Mesodermal cell (in vitro differentiated cells): Measurements from ENCODE around the gene FGR.
A peak's percentile ranks its signal among the peaks of the same experiment; 100 is the strongest.

Experiments
- H3K27ac ChIP-seq: 2 replicates; pipeline ENCODE4 v1.7.0; 2013; ENCODE audit warnings: mild to moderate bottlenecking, low read depth, low read length, moderate library complexity; ENCODE audit not compliant: severe bottlenecking
- H3K36me3 ChIP-seq: 2 replicates; pipeline ENCODE4 v1.7.1; 2013; ENCODE audit warnings: mild to moderate bottlenecking, low read length, moderate library complexity; ENCODE audit not compliant: control insufficient read depth, insufficient read depth
- H3K4me1 ChIP-seq: one replicate; pipeline ENCODE4 v1.7.1; 2013; ENCODE audit warnings: mild to moderate bottlenecking, low read length; ENCODE audit not compliant: insufficient read depth, control insufficient read depth, poor library complexity, severe bottlenecking
- H3K4me3 ChIP-seq: 2 replicates; pipeline ENCODE4 v1.7.0; 2013; ENCODE audit warnings: low read length, control low read depth, mild to moderate bottlenecking; ENCODE audit not compliant: insufficient read depth, poor library complexity, severe bottlenecking; ENCODE audit errors: extremely low read depth
- H3K9me3 ChIP-seq: 2 replicates; pipeline ENCODE4 v1.7.1; 2013; ENCODE audit warnings: mild to moderate bottlenecking, low read length, moderate library complexity; ENCODE audit not compliant: control insufficient read depth
- WGBS, 2 experiments: methylation state at CpG; one replicate each; pipeline ENCODE4 v1.1.5; 2013; ENCODE audit warnings: missing lambda C conversion rate in 2 of 2; ENCODE audit not compliant: insufficient coverage in 2 of 2; 5-methylcytosine and 5-hydroxymethylcytosine counted together

Gene FGR

GRCh38 chr1:27590917-27591508 is 44.0 kb downstream of the FGR start:
- no peak overlapping the region for H3K27ac ChIP-seq
- H3K4me1 ChIP-seq, result peaks cover 59% of the 10 kb centered on the region
- no peaks in the 10 kb centered on the region for H3K9me3 ChIP-seq
- peaks cover 57% of the 10 kb centered on the region for H3K36me3 ChIP-seq
- H3K4me3 ChIP-seq, result no peak overlapping the region
- 83 to 96% methylated on average over 2 to 3 of the region's 5 CpGs for WGBS, 2 experiments

GRCh38 chr1:27589841-27590426 is 45.1 kb downstream of the FGR start:
- peak overlapping the region; percentile 23 for H3K27ac ChIP-seq
- no peaks in the 10 kb centered on the region for H3K9me3 ChIP-seq
- H3K4me1 ChIP-seq, result peaks cover 48% of the 10 kb centered on the region
- no peak overlapping the region for H3K4me3 ChIP-seq
- WGBS, 2 experiments, result 83 to 89% methylated on average over 4 to 9 of the region's 13 CpGs
- peaks cover 61% of the 10 kb centered on the region for H3K36me3 ChIP-seq

GRCh38 chr1:27589441-27589840 is 45.5 kb downstream of the FGR start:
- Histone ChIP-seq H3K36me3 (peaks cover 61% of the 10 kb centered on the region), H3K4me1 (peaks cover 43% of the 10 kb centered on the region), H3K9me3 (no peaks in the 10 kb centered on the region), H3K4me3 (no peak overlapping the region), H3K27ac (no peak overlapping the region)
- WGBS, 2 experiments, result 94 to 95% methylated on average over 6 of the region's 6 CpGs

- WGBS, 2 experiments, result 96 to 98% methylated on average over 12 of the region's 12 CpGs
- Histone ChIP-seq H3K4me1 (peaks cover 34% of the 10 kb centered on the region), H3K9me3 (no peaks in the 10 kb centered on the region), H3K27ac (no peak overlapping the region), H3K36me3 (peaks cover 65% of the 10 kb centered on the region), H3K4me3 (no peak overlapping the region)
Observed at GRCh38 chr1:27588256-27589232, 46.4 kb downstream of the FGR start.

- 60% methylated on average over 1 of the region's 3 CpGs; no CpG with 5 or more reads in 1 of the 2 experiments for WGBS, 2 experiments
- peaks cover 64% of the 10 kb centered on the region for H3K36me3 ChIP-seq
- H3K27ac ChIP-seq, result no peak overlapping the region
- no peaks in the 10 kb centered on the region for H3K9me3 ChIP-seq
- peaks cover 12% of the 10 kb centered on the region for H3K4me1 ChIP-seq
- H3K4me3 ChIP-seq, result no peak overlapping the region
Observed at GRCh38 chr1:27585684-27586083, 49.3 kb downstream of the FGR start.

- Histone ChIP-seq H3K4me3 (no peak overlapping the region), H3K36me3 (peaks cover 54% of the 10 kb centered on the region), H3K27ac (no peak overlapping the region), H3K9me3 (no peaks in the 10 kb centered on the region), H3K4me1 (peaks cover 2% of the 10 kb centered on the region)
- WGBS, 2 experiments, result 89 to 90% methylated on average over 1 to 2 of the region's 3 CpGs
Observed at GRCh38 chr1:27584453-27584852, 50.5 kb downstream of the FGR start.

- Histone ChIP-seq H3K9me3 (no peaks in the 10 kb centered on the region), H3K27ac (no peak overlapping the region), H3K4me3 (no peak overlapping the region), H3K36me3 (peaks cover 44% of the 10 kb centered on the region), H3K4me1 (no peaks in the 10 kb centered on the region)
- WGBS, 2 experiments, result 92 to 100% methylated on average over 1 to 2 of the region's 3 CpGs
Observed at GRCh38 chr1:27583479-27583878, 51.5 kb downstream of the FGR start.

- Histone ChIP-seq H3K4me1 (peaks cover 12% of the 10 kb centered on the region), H3K36me3 (peaks cover 33% of the 10 kb centered on the region), H3K27ac (no peak overlapping the region), H3K4me3 (no peak overlapping the region), H3K9me3 (no peaks in the 10 kb centered on the region)
- 81 to 88% methylated on average over 5 to 6 of the region's 6 CpGs for WGBS, 2 experiments
Observed at GRCh38 chr1:27581823-27582243, 53.2 kb downstream of the FGR start.

- H3K4me3 ChIP-seq, result no peak overlapping the region
- H3K36me3 ChIP-seq, result peaks cover 10% of the 10 kb centered on the region
- H3K9me3 ChIP-seq, result no peaks in the 10 kb centered on the region
- peak overlapping the region; percentile 49 for H3K27ac ChIP-seq
- 50 to 92% methylated on average over 1 to 4 of the region's 4 CpGs for WGBS, 2 experiments
- peaks cover 47% of the 10 kb centered on the region for H3K4me1 ChIP-seq
Observed at GRCh38 chr1:27577504-27578188, 57.3 kb downstream of the FGR start.

GRCh38 chr1:27576806-27577227 is 58.2 kb downstream of the FGR start:
- 80 to 93% methylated on average over 5 to 6 of the region's 7 CpGs for WGBS, 2 experiments
- Histone ChIP-seq H3K4me3 (no peak overlapping the region), H3K4me1 (peaks cover 55% of the 10 kb centered on the region), H3K36me3 (peaks cover 7% of the 10 kb centered on the region), H3K9me3 (no peaks in the 10 kb centered on the region), H3K27ac (peak overlapping the region; percentile 92)
